Glutamatergic neuron (in vitro differentiated cells): ENCODE results near the gene CAMK2A. TPM values are rescaled to one million over a fixed set of nuclear protein-coding genes. Genes with fewer than 3 reads are reported as not detected.

Source experiments
- DNase-seq: peaks from one replicate; pipeline ENCODE4 v3.0.0; 2022
- H3K27ac Mint-ChIP-seq: one replicate; pipeline ENCODE4 v1.8.0; 2020; ENCODE audit warnings: mild to moderate bottlenecking, mixed read lengths, inconsistent platforms; ENCODE audit not compliant: unreplicated experiment
- H3K27me3 Mint-ChIP-seq: one replicate; pipeline ENCODE4 v1.8.0; 2020; ENCODE audit warnings: mild to moderate bottlenecking, moderate library complexity, mixed read lengths, inconsistent platforms; ENCODE audit not compliant: unreplicated experiment
- H3K36me3 Mint-ChIP-seq: one replicate; pipeline ENCODE4 v1.8.0; 2020; ENCODE audit warnings: mild to moderate bottlenecking, mixed read lengths, inconsistent platforms; ENCODE audit not compliant: unreplicated experiment
- H3K4me1 Mint-ChIP-seq: one replicate; pipeline ENCODE4 v1.8.0; 2020; ENCODE audit warnings: mild to moderate bottlenecking, low read depth, mixed read lengths, inconsistent platforms; ENCODE audit not compliant: unreplicated experiment
- H3K4me3 Mint-ChIP-seq: one replicate; pipeline ENCODE4 v1.8.0; 2020; ENCODE audit warnings: mild to moderate bottlenecking, mixed read lengths, inconsistent platforms; ENCODE audit not compliant: unreplicated experiment
- H3K9me3 Mint-ChIP-seq: one replicate; pipeline ENCODE4 v1.8.0; 2020; ENCODE audit warnings: mild to moderate bottlenecking, moderate library complexity, mixed read lengths, inconsistent platforms; ENCODE audit not compliant: unreplicated experiment
- CTCF ChIP-seq: fragments of 200-600 bp; sonication (generic); IDR thresholded peaks from one replicate; pipeline ENCODE4 v1.5.0; 2021; ENCODE audit not compliant: partially characterized antibody, unreplicated experiment
- total RNA-seq: library from RNA; stranded (reverse); fragmentation: NEBNext Ultra II Directional; extraction: Animal tissue kit (Norgen Biotek cat#: 25700); gene quantifications from one replicate; pipeline ENCODE4 v1.2.1, GENCODE V29; 2021; ENCODE audit not compliant: unreplicated experiment

CAMK2A gene
- total RNA-seq, 1 donor from 2014 or later = 1.1 TPM

DNA sequence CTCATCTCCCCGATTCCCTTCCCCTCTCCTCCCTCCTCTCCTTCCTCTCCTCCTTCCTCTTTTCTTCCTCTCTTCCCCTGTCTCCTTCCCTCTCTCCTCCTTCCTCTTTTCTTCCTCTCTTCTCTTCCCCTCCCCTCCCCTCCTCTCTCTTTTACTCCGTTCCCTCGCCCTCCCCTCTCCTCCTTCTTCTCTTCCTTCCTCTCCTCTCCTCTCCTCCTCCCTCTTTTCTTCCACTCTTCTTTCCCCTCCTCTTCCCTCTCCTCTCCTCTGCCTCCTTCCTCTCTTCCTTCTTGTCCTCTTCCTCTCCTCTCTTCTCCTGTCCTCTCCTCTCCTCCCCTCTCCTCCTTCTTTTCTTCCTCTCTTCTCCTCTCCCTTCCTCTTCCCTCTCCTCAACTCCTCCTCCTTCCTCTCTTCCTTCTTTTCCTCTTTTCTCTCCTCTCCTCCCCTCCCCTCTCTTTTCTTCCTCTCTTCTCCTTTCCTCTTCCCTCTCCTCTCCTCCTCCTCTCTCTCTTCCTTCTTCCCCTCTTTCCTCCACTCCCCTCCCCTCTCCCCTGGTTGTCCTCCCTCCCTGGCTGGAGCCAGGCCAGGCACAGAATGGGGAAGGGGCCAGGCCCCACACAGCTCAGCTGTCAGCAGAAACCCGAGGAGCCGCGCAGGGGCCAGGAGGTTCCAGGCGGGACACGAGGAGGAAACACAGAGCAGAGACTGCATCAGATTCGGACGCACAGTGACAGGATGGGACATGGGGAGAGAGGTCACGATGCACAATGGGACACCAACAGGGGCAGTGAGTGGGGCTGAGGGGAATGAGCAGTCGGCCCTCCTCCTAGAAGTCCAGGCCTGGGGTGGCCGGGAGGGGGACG lies 48.0 kb downstream of the CAMK2A start:
- no peak for TF ChIP-seq CTCF
- Mint-ChIP-seq H3K4me3 (no peak overlapping the region), H3K27ac (no peak overlapping the region), H3K36me3 (no peaks in the 10 kb centered on the region), H3K4me1 (peaks cover 7% of the 10 kb centered on the region), H3K9me3 (peaks cover 3% of the 10 kb centered on the region), H3K27me3 (peaks cover 9% of the 10 kb centered on the region)
- DNase-seq = no peak

GRCh38 chr5:150239794-150240122 lies 49.8 kb downstream of the CAMK2A start:
- Mint-ChIP-seq H3K9me3 (peaks cover 2% of the 10 kb centered on the region), H3K36me3 (no peaks in the 10 kb centered on the region), H3K27ac (no peak overlapping the region), H3K4me1 (peaks cover 18% of the 10 kb centered on the region), H3K4me3 (no peak overlapping the region), H3K27me3 (peaks cover 9% of the 10 kb centered on the region)
- no peak for TF ChIP-seq CTCF
- no peak for DNase-seq

GRCh38 chr5:150239099-150239793 lies 50.3 kb downstream of the CAMK2A start:
- Mint-ChIP-seq H3K27ac (no peak overlapping the region), H3K27me3 (peaks cover 9% of the 10 kb centered on the region), H3K4me1 (peaks cover 20% of the 10 kb centered on the region), H3K4me3 (no peak overlapping the region), H3K36me3 (no peaks in the 10 kb centered on the region), H3K9me3 (peaks cover 2% of the 10 kb centered on the region)
- DNase-seq = no peak
- no peak for TF ChIP-seq CTCF

DNA sequence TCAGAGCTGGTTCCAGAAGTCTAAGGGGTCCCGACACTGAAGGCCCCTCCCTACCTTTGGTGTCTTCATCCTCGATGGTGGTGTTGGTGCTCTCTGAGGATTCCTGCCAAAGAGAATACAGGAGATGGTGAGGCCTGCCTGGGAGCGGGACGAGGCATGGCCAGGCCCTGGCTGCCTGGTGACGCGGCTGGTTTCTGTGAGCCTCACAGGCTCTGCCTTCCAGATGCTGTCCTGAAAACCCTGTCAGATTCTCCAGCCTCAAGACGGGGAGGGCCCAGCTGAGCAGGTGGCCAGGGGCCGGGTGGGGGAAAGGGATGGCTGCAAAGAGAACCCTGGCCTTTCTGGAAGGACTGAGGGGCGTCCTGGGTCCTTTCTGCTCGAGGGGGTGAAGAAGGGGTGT lies 50.9 kb downstream of the CAMK2A start:
- Mint-ChIP-seq H3K9me3 (peaks cover 2% of the 10 kb centered on the region), H3K27ac (no peak overlapping the region), H3K27me3 (peaks cover 7% of the 10 kb centered on the region), H3K36me3 (no peaks in the 10 kb centered on the region), H3K4me3 (no peak overlapping the region), H3K4me1 (peaks cover 17% of the 10 kb centered on the region)
- DNase-seq = no peak
- TF ChIP-seq CTCF = no peak
